Stimulated activated CD4-positive, alpha-beta T cell treated with anti-CD3 and anti-CD28 coated beads, Interleukin-12 subunit alpha, Interleukin-12 subunit beta, amount 100 ng/mL, for 48 hours (primary cell): ENCODE measurements around the gene NDUFS7.

Experiments used
- DNase-seq, 3 donors: peaks; one replicate each; pipeline ENCODE4 v3.0.0-alpha.2; 2020; ENCODE audit warnings: low read depth in 2 of 3, low spot score in 1 of 3

Gene NDUFS7

GRCh38 chr19:1364070-1364704 lies 19.5 kb upstream of the NDUFS7 start:
- DNase-seq: no peak

- DNase-seq: no peak
These were observed 18.1 kb upstream of the NDUFS7 start for GRCh38 chr19:1365319-1366269.

GRCh38 chr19:1366296-1366695 lies 17.4 kb upstream of the NDUFS7 start:
- DNase-seq: no peak

- no peak for DNase-seq
These were observed 16.5 kb upstream of the NDUFS7 start for GRCh38 chr19:1366899-1367870.

GRCh38 chr19:1369214-1369805 lies 14.4 kb upstream of the NDUFS7 start:
- DNase-seq: no peak

GRCh38 chr19:1370579-1371361 lies 12.9 kb upstream of the NDUFS7 start:
- DNase-seq: no peak

- DNase-seq: no peak
These were observed 10.6 kb upstream of the NDUFS7 start for GRCh38 chr19:1373042-1373533.

GRCh38 chr19:1373534-1374249 lies 10.0 kb upstream of the NDUFS7 start:
- DNase-seq: no peak

GRCh38 chr19:1374250-1374577 lies 9.5 kb upstream of the NDUFS7 start:
- no peak for DNase-seq

- DNase-seq: no peak
These were observed 7.3 kb upstream of the NDUFS7 start for GRCh38 chr19:1376415-1376805.

- no peak for DNase-seq
These were observed 6.3 kb upstream of the NDUFS7 start for GRCh38 chr19:1377176-1377964.

GRCh38 chr19:1377965-1378785 lies 5.5 kb upstream of the NDUFS7 start:
- no peak for DNase-seq

- no peak for DNase-seq
These were observed 4.4 kb upstream of the NDUFS7 start for GRCh38 chr19:1379126-1379905.

- no peak for DNase-seq
These were observed 3.7 kb upstream of the NDUFS7 start for GRCh38 chr19:1379961-1380489.

- no peak for DNase-seq
These were observed 1.5 kb upstream of the NDUFS7 start for GRCh38 chr19:1382250-1382649.

GRCh38 chr19:1383017-1383311 lies 743 bp upstream of the NDUFS7 start:
- no peak for DNase-seq

GRCh38 chr19:1384085-1384462 lies 367 bp downstream of the NDUFS7 start:
- DNase-seq: no peak
